Stimulated activated CD4-positive, alpha-beta T cell treated with anti-CD3 and anti-CD28 coated beads, Interleukin-2, amount 100 ng/mL, for 24 hours (primary cell): ENCODE data around the gene SNX22.
"Not testable (repeated sequence)": the region's sequence is repeated elsewhere in the genome, so short reads cannot be mapped to it uniquely, and the experiment has no call there.

Experiments used
- DNase-seq, 2 donors: peaks; one replicate each; pipeline ENCODE4 v3.0.0-alpha.2; 2020

The SNX22 gene

DNA sequence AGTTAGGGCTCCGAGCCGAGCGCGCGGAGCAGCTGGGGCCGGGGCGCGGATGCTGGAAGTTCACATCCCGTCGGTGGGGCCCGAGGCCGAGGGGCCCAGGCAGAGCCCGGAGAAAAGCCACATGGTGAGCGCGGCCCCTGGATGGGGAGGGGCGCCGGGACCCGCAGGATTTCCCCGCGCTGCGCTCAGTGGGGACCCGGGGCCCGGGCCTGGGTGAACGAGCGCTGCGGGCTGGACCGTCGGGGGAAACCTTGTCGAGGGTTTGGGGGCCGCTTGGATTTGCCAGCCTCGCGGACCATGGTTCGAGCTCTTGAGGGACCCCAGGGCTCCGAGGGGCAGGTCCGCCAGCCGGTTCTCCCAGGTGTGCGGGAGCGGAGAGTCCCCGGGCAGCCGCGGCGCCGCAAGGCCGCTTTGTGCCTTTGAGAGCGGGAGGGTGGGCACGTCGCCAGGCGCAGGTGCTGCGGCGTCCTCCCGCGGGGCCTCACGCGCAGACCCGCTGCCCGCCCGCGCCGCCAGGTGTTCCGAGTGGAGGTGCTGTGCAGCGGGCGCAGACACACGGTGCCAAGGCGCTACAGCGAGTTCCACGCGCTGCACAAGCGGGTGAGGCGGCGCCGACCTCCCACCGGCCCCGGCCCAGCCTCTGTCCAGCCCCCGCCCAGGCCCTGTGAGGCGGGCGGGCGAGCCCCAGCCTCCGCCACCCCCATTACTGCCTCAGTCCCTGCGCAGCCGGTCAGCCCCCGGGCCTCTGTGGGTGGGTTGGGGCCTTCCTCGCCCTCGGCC is at the start of gene SNX22:
Gene SNX22, plus strand, starts transcription at position 5 of the 780 bp plus-strand sequence. Its CDS starts 45 bp downstream, at position 50.
- DNase-seq: peak in 1 of 2 donors; percentile 37

DNA sequence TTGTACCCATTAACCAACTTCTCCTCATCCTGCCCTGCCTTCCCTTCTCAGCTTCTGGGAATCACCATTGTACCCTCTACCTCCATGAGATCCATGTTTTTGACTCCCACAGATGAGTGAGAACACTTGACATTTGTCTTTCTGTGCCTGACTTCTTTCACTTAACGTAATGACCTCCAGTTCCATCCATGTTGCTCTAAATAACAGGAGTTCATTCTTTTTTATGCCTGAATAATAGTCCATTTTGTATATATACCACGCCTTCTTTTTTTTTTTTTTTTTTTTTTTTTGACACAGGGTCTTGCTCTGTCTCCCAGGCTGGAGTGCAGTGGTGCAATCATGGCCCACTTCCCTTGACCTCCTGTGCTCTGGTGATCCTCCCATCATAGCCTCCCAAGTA is 49.0 kb upstream of the SNX22 start:
- no peak for DNase-seq

DNA sequence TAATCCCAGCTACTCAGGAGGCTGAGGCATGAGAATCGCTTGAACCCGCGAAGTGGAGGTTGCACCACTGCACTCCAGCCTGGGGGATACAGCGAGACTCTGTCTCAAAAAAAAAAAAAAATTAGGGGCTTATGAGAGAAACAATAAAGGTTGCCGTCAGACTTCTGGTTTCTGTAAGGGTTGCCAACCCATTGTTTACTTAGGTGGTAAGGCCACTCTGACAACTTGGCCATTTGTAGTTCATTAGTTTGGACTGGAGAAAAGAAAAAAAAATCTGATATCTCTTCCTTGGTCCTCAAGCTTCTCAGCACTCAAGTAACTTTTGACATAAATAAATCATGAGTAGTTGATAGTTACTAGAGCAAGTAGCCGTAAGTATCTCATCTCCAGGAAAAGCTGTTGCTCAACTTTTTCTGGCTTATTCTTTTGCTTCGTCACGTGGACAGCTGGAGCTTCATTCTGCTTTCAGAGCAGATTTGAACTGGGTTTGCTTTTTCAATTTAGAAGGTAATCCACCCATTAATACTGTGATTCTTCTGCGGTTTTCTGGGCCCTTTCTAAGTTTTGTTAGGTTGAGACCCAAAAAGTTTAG is 46.3 kb upstream of the SNX22 start:
- DNase-seq: no peak

DNA sequence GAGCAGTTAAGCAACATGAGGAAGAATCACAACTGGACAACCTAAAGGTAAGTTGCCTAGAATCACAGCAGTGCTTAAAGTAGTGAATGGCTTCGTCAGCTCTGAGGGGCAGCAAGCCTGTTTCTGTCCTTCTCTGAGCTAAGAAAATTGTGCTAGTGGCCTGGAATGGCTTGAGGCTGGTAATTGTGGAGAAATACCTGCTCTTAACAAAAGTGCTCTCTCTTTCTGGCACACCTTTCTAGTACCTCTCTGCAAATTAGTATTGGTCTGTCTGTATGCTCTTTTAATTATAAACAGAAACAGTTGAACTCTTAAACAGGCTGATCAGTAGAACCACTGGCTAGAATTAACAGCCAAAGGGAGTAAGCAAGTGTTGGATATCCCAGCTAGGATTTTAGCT is 44.2 kb upstream of the SNX22 start:
- no peak for DNase-seq

DNA sequence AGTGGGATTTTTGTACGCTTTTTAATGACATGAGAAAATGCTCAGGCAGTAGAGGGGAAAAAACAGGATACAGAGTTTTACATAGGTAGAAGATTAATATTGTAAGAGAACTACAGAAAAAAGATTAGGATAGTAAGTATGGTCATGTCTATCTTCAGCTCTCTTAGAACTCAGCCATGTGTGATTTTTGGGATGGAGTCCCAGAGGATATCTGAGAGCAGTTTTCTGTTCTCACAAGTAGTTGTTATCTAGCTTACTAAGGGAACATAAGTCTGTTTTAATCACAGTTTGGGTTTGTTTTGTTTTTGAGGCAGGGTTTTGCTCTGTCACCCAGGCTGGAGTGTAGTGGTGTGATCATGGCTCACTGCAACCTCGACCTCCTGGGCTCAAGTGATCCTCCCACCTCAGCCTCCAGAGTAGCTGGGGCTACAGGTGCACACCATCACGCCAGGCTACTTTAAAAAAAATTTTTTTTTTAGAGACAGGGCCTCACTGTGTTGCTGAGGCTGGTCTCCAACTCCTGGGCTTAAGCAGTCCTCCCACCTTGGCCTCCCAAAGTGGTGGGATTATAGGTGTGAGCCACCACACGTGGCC is 41.3 kb upstream of the SNX22 start:
- DNase-seq: not testable (repeated sequence)

DNA sequence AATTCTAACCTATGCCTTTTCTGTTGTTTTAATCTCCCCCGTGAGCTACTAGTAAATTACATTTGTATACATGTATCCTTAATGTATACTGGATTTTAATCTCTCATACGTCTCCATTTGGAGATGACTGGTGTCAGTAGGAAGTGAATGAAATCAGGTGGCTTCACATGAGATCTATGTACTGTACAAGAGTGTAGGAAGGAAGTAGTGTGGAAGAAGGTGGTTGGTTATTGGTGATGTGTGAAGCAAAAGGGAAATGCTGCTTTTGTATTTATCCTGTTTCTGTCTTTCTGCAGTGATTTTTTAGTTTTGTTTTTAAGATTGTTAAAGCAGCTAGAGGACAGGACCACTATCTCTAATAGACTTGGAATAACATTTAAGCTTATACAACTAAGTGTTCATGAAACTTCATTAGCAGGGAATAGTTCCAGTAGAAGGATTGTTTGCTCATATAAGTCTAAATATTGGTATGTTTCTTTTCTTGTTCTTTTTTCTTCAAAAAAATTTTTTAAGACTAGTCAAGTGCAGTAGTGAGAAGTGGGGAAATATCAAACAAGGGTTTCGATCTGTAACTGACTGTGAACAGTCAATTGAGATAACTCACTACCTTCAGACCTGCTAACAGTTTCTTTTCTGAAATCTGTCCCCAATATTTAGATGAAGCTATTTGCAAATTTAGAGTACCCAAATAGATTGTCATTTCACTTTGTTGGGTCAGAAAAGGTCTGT is 40.4 kb upstream of the SNX22 start:
- DNase-seq: no peak

DNA sequence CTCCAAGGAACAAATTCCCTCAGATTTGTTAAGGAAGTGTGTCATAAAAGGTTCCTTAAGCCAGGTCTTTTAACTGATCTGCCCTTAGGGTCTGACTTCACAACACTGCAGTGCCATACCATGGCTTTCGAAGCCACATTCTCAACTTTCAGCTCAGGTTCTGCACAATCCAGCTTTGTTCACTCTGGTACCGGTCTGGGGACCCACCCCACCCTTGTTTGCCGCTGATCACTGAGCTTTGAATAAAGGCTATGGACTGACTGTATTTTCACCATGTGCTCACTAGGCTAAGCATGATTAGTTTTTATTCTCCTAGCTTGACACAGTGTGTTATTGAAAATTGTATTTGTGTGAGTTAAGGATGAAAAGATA is 39.9 kb upstream of the SNX22 start:
- DNase-seq: no peak

DNA sequence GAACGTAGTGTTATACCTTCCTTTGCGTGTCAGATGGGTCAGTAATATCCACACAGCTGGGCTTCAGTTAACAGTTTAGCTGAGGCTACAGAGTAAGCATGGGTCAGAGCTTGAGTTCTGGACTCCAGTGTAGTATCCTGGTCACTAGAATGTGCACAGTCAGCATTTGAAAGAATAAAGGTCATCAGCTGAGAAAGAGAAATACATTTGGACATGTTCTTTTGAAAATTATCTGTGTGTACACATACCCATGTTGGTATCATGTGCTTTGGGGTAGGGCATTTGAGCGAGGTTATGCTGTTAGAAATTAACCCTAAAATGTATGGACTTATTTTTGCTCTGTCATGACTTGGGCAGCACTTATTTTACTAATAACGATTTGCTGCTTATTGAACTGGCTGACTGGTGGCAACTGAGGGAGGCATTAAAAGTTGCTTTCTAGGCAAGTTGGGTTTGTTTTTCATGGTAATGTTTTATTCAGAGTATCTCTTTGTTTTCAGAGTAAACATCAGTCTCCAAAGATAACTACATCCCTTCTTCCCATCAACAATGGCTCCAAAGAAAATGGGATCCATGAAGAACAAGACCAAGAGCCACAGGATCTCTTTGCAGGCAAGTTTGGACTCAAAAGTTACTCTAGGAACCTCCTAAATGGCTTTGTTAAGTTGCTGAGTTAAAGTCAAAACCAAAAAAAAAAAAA is 39.3 kb upstream of the SNX22 start:
- DNase-seq: no peak

DNA sequence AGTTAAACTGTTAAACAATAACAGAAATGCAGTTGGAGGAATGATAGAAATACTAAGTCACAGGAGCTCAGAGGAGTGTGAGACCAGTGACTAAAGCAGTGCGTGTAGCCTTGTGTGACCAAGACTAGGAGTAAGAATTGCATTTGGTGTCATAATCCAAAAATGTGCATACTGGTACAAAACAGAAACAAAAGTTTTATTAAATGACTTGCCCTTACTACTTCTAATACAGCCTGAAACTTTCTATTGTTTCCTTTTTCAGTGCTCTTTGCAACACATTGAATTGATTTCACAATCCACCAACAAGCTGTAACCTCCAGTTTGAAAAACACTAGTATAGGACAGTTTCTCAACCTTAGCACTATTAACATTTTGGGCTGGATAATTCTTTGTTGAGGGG is 38.6 kb upstream of the SNX22 start:
- DNase-seq: no peak

DNA sequence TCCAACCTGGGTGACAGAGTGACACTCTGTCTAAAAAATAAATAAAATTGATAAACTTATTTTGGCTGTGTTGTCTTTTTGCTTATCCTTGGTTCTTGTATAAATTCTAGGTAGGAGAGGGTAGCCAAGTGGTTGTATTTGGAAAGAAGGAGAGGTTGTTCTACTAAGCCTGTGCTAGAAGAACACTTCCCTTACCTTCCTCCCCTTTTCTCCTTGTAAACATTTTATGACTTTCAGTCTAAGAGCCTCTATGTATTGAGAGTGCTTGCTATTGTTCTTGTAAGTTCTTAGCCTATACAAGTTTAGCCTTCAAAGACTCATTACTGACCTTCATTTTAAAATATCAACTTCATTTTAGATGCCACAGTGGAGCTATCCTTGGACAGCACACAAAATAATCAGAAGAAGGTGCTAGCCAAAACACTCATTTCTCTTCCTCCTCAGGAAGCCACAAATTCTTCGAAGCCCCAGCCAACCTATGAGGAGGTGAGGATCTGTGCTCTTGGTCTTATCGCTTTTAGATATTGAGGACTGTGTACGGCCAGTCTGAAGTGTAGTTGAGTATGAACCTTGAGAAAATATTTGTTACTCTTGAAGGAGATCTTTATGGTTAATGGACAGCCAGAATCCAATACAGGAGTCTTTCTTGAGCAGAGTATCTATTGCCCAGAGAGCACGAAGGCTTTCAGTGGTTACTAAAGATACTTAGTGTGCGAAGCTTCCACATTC is 33.6 kb upstream of the SNX22 start:
- no peak for DNase-seq

DNA sequence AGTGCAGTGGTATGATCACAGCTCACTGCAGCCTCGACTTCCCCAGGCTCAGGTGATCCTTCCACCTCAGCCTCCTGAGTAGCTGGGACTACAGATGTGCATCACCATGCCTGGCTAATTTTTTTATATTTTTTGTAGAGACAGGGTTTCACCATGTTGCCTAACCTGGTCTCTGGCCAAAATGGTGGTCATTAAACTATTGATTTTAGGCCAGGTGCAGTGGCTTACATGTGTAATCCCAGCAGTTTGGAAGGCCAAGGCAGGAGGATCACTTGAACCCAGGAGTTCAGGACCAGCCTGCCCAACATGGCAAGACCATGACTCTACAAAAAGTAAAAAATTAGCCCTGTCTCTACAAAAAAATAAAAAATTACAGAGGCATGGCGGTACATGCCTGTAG is 31.2 kb upstream of the SNX22 start:
- not testable (repeated sequence) for DNase-seq

DNA sequence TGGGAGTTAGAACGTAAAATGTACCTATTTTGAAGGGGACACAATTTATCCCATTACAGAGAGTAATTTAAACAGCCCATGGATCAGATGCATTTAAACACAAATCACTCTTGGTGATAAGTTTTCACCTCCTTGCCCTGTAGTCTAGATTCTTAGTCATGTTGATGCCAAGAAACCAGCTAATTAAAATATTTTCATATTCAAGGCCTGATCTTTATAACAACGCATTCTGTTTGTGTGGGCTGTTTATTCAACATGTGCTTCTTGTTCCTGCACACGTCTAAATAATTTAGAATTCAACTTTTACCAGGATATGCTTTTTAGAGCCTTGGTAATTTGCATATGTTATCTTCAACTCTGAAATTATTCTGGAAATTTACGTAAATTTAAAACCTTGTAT is 29.9 kb upstream of the SNX22 start:
- DNase-seq: no peak

DNA sequence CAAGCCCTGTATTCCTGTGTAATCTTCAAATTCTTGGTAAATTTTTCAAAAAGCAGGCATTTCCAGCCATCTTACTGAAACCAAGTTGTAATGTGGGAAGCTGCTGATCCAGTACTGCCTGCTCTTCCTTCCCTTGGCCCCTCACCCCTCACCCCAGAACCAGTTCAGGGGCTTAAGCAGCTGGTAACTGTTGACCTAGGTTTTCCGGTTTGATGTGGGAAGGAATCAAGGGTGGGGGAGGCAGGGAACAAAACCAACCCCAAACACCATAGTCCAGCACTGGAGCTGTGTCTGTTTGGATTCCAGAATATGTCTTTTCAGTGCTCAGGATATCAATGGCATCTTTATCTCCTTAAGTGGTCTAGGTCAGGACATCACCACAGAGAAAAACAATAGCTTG is 29.1 kb upstream of the SNX22 start:
- no peak for DNase-seq

DNA sequence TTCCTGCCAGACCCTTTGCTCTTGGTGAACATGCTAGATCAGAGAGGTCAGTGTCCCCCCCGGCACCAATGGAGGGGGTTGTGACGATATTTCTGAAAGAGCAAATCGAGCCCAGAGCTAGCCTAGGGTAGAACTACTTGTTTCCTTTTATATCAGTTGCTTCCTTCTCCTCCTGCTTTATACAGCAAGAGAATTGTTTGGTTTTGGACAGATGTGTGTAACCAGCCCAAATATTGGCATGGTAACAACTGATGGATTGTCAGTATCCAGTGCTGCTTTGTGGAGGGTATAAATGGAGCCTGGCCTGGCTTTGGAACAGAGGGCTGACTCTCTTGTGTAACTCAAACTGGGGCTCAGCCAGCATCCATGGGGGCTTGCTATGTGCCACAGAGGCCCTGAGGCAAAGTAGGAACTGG is 28.6 kb upstream of the SNX22 start:
- DNase-seq: no peak

DNA sequence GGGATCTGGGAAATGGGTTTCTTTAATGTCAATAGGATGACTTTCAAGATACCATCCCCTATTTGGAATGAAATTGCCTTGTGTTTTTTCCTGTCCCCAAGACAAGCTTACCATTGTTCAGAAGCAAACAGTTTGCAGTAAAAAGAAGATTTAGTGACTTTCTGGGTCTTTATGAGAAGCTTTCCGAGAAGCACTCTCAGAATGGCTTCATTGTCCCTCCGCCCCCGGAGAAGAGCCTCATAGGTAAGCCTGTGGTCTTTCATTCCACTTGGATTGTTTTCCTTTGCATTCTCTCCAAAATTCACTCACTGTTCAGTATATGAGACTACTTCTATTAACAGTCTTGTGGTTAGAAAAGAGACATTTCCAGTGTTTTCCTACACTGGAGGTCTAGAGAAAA is 25.6 kb upstream of the SNX22 start:
- DNase-seq: no peak

DNA sequence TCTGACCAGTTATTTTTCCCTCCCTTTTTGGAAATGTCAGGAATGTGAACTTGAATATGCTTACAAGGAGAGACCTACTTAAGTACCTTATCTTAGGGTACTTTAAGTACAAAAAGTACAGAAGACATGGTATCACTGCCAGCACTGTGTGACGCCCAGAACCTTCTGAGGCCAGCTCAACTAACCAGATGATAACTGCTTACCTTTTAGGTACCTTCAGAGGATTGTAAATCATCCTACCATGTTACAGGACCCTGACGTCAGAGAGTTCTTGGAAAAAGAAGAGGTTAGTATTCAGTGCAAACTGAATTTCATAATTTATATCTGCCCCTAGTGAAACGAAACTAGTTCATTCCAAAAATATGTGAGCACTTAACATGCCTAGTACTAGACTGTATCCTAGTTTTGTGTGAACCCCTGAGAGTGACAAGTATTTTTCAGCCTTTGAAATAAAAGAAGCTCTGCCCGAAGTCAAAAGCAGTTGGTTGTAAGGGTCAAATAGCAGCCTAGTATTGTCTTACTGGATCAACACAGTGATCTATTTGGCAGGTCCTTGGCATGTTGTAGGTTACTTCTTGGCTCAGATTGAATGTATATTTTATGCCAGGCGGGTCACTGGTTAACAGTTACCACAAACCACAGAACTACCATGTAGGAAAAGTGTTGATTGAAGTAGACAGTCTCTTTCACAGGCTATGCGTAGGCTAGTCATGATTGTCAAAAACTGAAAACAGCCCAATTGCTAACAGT is 23.8 kb upstream of the SNX22 start:
- DNase-seq: no peak

DNA sequence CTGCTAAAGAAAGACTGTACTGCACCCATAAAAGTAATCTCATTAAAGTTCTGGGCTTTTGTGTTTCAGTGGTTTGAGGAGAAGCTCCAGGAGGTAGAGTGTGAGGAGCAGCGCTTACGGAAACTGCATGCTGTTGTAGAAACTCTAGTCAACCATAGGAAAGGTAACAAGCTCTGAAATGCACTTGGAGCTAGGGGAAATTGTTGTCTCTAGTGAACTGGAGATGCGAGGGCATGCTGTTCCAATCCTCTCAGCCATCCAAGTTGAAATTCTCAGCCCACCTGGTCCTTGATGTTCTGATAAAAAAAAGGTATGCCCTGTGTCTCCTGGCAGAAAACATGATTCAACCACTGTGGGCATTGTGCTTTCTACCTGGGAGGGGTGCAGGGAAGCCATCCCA is 21.4 kb upstream of the SNX22 start:
- DNase-seq: no peak

DNA sequence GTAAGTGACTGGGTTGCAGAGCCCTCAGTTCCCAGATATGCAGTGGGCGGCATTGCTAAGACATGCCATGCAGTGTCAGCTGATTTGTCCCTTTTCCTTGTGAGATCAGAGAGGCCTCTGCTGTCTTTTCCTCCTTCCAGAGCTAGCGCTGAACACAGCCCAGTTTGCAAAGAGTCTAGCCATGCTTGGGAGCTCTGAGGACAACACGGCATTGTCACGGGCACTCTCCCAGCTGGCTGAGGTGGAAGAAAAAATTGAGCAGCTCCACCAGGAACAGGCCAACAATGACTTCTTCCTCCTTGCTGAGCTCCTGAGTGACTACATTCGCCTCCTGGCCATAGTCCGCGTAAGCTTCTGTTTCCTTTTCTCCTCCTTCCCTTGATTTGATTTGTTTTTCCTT is 20.0 kb upstream of the SNX22 start:
- DNase-seq: no peak

DNA sequence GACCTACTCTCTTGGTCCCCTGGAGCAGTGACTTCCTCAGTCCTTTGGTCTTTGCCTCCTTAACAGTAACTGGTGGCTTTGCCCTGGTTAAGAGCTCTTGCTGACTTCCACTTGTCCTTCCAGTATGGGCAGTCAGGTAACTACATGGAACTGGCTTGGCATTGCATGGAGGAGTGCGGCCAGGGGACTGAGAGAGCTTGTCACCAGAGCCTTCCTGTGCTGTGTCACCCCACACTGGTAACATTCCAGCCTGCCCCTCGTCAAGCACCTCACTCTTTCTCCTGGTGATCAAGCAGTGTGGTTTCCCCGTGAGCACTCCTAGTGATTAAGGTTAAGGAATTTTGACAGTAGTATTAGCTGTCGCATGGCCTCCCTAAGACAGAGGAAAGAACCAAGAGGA is 19.3 kb upstream of the SNX22 start:
- DNase-seq: no peak

DNA sequence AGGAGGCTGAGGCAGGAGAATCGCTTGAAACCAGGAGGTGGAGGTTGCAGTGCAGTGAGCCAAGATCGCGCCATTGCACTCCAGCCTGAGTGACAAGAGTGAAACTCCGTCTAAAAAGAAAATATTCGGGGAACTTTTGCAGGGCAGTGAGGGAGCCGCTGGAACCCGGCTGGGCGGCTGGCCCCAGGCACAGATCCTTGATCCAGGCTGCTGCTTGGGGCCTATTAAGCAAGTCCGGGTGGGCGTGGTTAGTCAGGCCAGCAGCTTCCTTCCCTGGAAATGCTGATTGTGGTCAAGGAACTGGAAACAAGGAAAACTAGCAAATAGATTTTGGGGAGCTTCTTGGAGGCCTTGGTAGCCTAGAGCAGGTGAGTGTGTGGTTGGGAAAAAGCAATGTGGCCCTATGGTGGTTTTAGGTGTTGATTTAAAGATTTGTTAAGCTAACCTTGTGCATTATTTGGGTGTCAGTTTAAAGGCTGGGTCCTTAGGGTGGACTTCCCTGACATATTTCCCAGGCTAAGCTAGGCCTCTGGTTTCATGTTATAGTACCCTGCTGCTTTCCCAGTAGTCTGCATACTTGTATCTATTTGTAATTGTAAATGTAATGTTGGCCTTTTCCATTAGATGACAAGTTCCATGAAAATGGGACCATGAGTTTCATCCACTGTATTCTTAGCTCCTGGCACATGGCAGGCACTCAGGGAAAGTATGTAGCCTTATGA is 17.7 kb upstream of the SNX22 start:
- DNase-seq: no peak

DNA sequence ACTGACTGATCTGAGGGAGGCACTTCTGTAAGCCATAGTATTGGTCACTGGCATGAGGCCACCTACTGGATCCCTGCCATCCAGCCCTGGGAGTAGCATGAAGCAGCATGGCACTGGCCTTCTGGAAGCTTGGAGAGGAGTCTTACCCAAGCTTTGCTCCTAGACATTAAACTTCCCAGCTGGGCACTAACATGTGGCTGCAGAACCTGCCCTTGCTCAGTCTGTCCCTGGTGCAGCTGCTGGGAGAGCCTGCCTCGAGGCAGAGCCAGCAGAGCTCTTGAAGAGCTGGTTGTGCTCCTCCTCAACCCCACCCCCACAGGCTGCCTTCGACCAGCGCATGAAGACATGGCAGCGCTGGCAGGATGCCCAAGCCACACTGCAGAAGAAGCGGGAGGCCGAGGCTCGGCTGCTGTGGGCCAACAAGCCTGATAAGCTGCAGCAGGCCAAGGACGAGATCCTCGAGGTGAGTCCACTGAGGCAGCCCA is 17.1 kb upstream of the SNX22 start:
- no peak for DNase-seq
